ENCODE results near the gene LRMDA. TPM values are rescaled to one million over a fixed set of nuclear protein-coding genes. Genes with fewer than 3 reads are reported as not detected.

Gene LRMDA
- total and polyA plus RNA-seq, 2 of the 8 experiments (the other 6 are each of a cell fraction or from before 2014, with no cell fraction given): 0.86 to 2.8 TPM

DNA sequence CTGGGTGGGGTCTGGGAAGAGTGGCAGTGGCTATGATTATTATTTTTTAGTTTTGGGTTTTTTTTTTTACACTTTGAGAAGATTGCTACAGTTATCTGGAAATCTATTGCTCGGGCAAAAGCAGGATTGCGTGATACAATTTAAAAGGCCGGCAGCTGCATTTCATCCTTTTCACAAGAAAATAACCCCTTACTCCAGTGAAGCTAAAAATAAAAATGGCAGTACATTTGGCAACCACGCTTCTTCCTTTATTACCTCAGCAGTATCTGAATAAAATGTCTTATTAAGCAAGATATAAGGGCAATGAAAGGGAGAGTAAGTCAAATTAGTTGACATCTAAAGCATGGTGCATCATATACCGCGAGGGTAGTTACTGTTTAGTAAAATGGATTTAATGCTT, 496.8 kb downstream of the LRMDA start (continued):
- TF ChIP-seq CHD2 (IDR thresholded peaks at IDR 0.05; ENCODE audit: low read length): no peak
- no peak for TF ChIP-seq RAD21 (IDR thresholded peaks at IDR 0.05 in 1 of 2, conservative IDR thresholded peaks at IDR 0.05 in 1 of 2; ENCODE audit: low read depth in 2 of 2, low read length in 2 of 2)
